ENCODE results near the gene CYB561D1.

The CYB561D1 gene

DNA sequence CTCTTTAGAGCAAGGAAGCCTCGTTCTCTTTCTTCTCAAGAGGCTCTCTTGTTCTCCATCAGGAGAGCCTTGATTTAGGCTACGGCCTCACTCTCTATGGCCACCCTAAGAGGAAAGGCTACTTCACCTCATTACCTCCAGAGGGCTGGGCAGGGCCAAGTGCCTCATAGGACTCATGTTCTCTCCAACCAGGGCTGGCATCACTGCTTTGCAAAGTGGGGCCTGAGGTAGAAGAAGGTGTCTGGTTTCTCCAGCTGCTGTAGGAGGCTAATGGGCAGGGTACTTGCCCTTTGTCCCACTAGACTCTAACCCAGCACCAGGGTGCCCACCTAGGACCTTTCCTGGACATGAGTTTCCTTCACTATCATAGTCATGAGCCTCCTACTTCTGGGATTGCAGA is 12.2 kb upstream of the CYB561D1 start:
- DNase-seq = no peak

DNA sequence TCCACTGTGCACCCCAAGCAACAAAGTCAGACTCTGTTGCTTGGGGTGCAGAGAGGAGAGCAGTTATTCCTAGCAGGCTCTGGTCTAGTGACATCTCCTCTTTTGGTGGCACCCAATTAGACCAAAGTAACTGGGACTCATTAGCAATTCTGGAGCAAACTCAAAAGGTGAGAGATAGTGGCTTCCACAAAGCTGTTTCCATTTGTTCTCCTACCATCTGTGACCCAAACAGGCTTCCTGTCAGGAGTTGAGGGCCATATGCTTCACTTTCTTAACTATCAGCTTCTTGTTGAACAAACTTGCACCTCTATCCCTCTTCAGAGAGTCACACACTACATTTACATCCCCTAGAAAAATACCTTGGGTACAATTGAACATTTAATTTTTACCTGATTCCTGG is 11.7 kb upstream of the CYB561D1 start:
- DNase-seq = no peak

DNA sequence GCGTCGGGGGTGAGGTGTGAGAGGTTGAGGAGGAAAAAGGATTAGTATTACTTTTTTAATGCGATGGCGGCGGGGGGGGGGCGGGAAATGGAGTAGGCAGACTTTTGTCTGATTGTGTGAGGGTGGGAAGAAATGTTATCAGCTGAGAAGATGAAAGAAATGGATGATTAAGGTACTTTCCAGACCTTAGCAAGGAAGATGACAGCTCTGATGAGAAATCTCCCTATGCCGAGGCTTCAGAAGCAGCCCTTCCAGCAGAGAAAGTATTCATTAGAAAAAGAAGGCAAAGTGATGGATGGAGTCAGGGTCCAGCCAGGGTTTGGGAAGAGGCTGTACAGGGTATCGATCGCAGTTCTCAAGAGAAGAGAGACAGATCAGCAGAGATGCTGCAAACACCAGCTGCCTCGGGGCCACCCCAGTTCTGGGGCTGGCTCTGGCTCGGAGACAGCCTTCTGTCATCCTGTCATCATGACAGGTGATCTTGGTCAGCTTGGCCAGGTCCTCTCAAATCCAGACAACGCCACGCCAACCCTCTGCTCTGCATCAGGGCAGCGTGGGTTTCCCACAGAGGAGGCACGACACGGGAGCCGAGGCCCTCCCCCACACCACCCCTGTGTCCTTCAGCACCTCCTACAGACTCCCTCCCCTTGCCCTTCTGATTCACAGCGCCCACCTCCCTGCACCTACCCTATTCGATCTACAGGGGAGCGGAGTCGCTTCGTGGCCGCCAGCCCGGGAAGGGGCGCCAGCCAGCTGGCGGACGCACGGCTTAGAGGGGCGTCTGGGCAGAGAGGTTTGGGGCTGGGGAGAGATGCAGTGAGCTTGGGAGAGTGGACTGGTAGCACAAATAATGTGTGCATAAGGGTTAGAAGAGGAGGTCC is 10.9 kb upstream of the CYB561D1 start:
- DNase-seq = no peak

DNA sequence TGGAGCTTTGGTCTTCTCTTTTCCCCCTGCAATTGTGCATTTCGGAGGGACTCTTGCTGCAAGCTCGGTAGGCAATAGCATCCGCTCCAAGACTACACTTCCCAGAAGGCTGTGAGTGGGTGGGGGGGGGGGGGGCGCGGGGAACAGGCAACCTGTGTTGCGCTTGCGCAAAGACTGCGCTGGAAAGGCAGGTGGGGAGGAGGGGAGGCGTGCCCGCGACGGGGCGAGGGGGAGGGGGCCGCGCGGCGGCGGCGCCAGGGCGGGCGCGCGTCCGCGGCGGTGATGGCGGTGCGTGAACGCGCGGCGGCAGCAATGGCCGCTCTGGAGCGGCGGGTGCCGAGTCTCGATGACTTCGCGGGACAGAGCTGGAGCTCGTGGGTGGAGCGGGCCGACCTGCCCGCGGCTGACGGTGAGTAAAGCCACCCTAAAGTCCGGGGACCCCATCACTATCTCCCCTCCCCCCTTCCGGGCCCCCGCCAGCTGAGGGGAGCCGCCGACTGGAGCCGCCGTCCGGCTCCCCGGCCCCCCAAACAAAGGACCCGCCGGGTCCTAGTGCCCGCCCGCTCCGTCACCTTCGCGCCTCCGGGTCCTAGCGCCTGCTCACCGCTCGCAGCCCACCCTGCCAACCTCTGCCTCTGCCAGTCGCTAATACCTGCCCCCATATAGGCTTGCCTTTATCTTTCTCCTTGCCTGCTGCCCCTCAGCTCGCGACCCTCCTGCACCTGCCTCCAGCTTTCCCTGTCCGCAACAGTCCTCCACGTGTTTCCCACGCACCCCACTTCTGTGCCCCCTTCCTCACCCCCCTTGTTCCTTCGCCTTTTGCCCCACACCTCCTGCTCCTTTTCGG is 10.0 kb upstream of the CYB561D1 start, which contains the start of gene ATXN7L2:
Gene ATXN7L2 (plus strand): TSS at position 234 of the 847 bp plus-strand sequence. CDS start 49 bp downstream, at position 283.
- DNase-seq = peak; percentile 73

DNA sequence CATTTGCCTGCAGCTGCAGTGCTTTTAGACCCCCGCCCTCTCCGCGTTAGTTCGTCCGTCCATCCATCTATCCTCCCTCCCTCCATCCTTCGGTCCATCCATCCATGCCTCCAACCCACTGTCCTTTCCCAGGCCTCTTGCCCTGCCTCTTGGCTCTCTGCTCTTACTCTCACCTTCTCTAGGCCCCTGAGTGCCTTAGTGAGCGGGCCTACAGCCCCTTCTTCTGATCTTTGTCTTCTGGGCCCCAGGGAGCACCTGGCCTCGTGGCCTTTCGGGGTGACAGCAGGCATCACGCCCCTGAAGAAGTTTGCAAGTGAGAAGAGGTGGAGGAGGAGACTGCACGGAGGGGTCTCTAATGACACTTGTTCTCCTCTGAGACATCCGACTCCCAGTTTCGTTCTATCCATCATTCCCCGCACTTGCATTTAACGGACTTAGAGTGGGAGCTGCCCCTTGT is 9.3 kb upstream of the CYB561D1 start:
- DNase-seq = no peak

DNA sequence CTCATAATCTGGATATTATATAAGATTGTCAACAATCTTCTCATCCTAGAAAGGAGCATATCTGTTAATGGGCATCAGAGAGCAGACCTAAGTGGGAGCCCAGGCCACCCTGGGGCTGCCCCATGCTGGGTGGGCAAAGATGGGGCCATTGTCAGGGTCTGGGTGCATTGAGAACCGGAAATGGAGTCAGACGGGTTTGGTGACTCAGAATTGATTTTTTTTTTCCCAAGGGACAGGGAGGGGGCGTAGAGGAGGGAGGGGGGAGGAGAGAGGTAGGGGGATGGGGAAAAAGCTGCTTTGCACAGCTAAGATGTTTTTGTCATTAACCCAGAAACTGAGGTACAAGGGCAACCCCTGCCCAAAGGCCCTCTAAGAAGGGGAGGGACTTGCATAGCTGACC is 8.9 kb upstream of the CYB561D1 start:
- DNase-seq = no peak

DNA sequence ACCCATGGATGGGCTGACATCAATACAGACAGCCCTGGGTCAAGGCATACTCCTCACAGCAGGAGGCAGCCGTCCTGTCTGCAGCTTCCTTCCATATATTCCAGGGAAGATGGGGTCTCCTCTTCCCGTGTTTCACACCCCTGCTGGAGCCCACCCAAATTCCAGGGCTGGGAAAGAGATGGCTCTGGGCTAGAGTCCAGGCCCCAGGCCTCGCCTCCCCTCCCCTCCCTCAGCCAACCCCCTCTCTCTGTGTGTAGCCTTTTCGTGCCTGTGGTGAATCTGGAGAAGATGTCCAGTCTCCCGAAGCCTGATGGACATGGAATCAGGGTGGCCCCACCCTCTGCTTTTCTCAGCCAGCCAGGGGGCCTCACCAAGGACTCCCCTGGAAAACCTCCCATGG is 6.6 kb upstream of the CYB561D1 start:
- no peak for DNase-seq

DNA sequence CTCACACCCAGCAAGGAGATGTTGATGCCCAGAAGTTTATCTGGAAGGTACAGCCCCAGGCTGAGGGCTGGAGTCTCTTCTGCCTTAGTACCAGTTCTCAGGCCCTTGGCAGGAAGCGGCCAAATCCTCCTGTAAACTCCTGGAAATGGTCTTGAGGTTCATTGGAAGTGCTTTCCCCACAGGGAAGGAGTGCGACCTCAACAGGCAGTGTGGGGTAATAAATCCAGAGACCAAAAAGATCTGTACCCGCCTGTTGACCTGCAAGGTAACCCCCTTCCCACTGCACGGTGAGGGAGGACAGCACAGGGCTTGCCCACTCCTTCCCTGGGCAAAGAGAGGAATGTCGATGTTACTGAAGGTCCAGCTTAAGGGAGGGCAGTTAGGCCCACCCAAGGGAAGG is 5.7 kb upstream of the CYB561D1 start:
- no peak for DNase-seq

DNA sequence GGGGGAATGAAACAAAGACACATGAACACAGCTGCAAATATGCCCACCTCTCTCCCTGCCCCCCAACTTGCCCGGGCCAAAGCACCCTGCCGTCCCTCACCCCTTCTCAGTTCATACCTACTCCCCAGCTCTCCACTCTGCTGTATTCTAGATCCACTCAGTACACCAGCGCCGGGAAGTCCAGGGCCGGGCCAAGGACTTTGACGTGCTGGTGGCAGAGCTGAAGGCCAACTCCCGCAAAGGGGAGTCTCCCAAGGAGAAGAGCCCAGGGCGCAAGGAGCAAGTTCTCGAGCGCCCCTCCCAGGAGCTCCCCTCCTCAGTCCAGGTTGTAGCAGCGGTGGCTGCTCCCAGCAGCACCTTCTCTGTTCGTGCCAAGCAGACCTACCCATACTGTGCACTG is 5.2 kb upstream of the CYB561D1 start:
- DNase-seq = no peak

DNA sequence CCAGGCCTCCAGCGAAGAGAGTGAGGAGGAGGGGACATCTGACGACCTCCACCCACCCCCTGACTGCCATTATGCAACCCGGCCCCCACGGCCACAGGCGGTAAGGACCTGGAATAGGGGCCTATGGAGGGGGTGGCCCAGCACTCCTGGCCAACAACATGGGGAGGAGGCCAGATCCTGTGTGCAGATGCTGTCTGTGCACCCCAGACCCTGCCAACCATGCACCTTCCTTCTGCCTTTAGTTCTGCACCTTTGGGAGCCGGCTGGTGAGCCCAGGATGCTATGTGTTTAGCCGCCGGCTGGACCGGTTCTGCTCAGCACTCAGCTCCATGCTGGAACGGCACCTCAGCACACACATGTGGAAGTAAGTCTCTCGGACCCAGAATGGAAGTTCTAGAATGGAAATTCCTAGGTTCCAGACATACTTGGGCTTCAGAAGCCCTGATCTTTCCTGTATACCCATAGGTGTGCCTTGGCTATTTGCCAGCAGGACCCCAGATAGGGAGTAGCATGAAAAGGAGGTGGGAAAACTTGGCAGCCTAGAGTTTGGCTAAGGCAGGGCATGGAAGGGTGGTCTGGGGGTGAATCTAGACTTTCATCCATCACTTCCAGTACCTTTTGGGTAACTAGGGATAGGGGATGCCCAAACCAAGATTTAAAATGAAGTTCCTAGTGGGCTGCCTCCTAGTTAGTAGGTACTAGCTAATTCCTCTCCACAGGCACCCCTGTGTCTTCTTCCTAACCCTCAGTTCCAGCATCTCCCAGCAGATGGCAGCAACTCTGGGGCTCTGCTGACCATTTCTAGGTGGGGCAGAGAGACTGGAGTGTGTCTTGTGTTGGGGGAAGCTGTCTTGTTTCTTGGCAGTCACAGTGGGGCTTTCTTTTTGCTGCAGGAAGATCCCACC is 3.6 kb upstream of the CYB561D1 start:
- peak; percentile 52 for DNase-seq

DNA sequence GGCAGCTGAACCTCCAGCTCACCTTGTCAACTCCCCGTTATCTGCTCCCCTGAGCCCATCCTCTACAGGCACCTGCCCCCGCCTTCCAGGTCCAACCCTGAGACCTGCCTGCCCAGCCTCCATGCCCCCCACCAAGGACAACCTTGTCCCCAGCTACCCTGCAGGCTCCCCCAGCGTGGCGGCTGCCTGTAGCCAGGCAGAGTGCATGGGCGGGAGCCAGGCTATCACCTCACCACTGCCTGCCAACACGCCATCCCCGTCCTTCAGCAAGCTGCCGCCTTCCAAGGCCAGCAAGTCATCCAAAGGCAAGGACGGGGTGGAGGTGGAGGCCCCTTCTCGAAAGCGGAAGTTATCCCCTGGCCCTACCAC is 3.0 kb upstream of the CYB561D1 start:
- DNase-seq = no peak

DNA sequence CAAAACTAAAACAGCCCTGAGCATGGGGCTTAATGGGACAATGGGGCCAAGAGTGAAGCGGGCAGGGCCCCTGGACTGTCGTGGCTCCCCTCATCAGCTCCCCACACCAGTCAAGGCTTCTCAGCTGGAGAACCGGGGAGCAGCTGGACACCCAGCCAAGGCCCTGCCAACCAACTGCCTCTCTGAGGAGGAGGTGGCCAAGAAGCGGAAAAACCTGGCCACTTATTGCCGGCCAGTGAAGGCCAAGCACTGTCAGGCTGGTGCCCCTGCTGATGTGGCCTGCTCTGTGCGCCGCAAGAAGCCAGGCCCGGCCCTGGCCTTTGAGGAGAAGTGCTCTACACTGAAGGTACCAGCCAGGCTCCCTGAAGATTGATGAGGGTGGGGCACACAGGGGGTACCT is 2.5 kb upstream of the CYB561D1 start:
- DNase-seq = no peak

DNA sequence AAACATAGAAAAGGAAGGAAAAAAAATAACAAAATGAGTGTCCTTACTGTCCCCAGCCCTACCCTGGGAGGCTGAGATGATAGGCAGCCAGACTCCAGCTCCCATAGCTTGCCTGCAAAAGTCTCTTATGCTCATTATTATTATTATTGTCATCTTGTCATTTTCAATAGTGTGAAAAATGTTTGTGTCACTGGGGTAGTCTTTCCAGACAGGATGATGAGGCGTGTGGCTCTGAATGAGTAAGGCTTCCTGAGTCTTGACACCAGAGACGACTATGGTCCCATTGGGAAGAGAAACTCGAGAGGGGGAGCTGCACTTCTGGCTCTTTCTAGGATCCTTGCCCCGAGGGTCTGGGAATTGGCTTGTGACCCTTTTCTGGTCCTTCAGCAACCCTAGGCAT is 1.1 kb upstream of the CYB561D1 start:
- no peak for DNase-seq

DNA sequence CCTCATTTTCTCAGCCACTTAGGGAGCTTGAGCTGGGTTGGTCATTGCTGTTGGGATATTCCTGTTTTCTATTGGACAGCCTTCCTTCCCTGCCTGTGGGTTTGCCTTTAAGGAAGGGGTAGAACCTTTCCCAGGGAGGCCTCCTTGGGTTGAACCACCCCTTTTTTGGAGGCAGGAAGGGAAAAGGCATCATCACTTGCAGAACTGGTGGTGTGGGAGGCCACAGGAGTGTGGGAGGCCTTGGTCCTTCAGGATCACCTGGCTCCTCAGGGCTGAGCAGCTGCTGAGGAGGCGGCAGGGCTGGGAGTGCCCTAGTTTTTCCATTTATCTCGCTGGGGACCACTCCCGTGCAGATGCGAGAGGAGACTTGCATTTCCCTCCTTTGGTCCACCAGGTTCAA is 667 bp upstream of the CYB561D1 start:
- peak; percentile 22 for DNase-seq

DNA sequence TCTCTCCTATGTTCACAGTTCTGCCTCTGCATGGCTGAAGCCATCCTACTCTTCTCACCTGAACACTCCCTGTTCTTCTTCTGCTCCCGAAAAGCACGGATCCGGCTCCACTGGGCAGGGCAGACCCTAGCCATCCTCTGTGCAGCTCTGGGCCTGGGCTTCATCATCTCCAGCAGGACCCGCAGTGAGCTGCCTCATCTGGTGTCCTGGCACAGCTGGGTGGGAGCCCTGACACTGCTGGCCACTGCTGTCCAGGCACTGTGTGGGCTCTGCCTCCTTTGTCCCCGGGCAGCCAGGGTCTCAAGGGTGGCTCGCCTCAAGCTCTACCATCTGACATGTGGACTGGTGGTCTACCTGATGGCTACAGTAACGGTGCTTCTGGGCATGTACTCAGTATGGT is 1.8 kb downstream of the CYB561D1 start:
- no peak for DNase-seq

DNA sequence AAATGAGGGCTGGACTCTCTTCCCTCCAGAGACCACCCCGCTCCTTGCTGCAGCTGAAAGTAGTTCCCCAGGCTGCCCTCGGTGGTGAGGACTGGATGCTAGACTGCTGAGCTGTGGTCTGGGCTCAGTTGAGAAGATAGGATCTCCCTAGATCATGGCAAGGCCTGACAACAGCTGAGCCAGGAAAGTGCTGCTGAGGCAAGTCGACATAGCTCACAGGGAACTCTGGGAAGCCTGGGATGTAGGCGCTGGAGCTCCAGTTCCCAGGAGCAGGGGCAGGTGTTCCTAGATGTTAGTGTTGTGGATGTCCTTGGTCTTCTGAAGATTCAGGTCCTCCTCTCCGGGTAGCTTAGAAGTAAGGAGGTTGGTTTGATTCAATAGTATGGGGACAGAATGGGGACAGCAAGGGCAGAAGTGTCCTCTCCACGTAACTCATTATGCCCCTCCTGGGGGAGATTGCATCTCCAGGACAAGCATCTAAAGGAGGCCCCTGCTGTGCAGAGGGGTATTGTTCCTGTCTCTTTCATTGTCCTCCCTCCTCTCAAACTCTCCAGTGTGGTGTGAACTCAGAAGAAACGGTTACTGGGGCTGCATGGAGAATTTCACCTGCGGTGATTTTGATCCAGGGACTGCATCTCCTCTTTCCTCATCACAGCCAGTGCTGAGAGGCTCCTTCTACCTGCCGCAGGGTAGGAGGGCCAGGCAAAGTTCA is 3.7 kb downstream of the CYB561D1 start:
- no peak for DNase-seq

DNA sequence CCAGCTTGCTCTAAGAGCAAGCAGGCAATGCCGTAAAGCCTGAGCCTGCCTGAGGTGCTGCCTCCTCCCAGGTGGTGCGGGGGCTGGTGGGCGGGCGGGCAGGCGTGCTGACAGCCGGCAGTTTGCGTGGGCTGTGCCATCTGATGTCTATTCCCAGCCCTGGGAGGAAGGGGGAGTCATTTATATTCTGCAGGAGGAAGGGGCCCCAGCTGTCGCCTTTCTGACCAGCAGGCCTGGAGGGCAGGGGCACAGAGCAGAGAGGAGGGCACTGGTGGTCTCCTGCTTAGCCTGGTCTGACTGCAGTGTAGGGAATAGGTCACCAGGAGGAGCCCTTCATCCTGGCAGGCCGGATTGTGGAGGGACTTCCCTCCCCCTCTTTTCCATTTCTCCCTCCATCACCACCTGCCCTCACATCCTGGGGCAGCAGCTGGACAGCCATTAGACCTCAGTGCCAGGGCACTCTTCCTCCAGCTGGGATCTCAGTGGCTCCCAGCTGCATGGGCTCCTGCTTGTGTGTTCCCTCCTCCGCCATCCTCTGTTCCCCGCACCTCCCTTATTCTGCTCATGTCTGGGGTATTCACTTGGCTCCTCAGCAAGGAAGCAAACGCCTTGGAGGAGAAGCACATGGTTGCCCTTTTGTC is 4.4 kb downstream of the CYB561D1 start:
- no peak for DNase-seq

DNA sequence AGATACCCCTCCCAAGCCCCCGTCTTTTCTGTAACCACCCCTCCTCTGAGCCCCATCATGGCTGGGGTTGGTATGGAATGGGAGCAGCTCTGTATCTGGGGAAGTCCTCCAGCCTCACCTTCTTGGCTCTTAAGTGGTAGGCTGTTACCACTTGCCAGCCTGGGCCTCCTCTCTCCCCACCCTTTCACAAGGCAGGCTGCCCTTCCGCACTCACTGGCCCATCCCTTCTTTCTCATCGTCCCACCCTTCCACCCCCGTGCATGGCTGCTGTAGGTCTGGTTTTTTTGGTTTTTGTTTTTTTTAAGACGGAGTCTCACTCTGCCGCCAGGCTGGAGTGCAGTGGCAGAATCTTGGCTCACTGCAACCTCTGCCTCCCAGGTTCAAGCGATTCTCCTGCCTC is 5.2 kb downstream of the CYB561D1 start:
- DNase-seq = no peak

DNA sequence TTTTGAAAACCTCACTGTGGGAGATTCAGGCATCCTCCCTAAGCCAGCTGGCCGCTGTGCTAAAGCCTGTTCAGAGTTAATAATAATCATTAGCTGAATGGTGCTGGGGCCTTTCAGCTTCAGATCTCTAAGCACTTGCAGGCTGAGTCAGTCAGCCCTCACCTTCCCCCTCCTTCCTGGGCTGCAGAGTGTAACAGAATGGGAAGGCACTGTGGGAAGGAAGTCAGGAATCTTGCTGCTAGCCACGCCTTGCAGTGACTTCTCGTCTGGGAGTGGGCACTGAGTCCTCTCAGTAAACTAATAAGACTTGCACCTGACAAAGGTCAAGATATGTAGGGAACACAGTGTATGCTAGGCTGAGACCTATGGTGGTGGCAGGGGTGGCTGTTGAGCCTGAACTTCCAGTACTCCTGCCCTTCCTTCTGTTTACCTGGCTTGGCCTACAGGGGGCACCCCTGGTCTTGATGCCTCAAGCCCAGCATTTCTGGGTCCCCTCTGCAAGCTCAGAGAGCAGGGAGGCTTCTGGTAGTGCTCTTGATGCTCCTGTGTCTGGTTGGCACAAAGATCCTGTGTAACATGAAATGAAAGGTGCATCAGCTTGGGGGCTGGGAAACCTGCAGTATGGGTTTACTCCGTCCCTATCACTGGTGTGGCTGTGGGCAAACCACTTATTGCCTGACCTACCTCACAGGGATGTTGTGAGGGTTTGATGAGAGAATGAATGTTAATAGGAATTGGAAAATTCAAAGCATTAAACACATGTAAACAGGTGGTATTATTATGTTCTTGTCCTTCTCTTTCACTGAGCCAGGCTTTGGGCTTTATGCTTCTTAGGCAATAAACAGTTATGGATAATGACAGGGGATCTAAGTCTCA is 6.0 kb downstream of the CYB561D1 start:
- peak; percentile 59 for DNase-seq

DNA sequence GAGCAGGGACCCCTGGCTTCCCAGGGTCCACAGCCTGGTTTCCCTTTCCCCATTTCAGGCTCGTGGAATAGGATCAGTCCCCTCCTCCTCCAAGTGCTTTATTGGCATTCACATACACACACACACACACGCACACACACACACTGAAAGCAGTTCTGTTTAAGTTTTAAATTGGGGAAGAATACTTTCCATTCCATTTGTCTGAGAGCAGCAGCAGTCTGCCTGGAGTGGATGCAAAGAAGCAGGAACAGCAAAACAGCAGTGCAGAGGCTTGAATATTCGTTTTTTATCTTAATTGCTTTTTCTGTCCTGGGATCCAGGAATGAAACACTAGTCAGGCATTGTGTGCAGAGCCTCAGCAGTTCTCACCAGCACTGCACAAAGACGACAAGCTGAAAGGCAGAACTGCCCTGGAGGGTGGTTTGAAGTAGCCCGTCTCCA is 7.1 kb downstream of the CYB561D1 start:
- no peak for DNase-seq

Data from NCI-H226 (cell line).